GM21723 (cell line): ENCODE results near the gene MICAL2.

Experiments used
- ATAC-seq: cut with Tn5 transposase; IDR thresholded peaks from one replicate; pipeline ENCODE4 v1.9.1; 2021; ENCODE audit warnings: mild to moderate bottlenecking, moderate library complexity; ENCODE audit not compliant: unreplicated experiment

MICAL2 gene

GRCh38 chr11:12239804-12240371, 129.5 kb downstream of the MICAL2 start:
- ATAC-seq, result no peak

- ATAC-seq, result no peak
These were observed 130.3 kb downstream of the MICAL2 start for GRCh38 chr11:12240677-12241076.

- no peak for ATAC-seq
These were observed 131.0 kb downstream of the MICAL2 start for GRCh38 chr11:12241401-12241800.

GRCh38 chr11:12241971-12242672, 131.7 kb downstream of the MICAL2 start:
- no peak for ATAC-seq

- no peak for ATAC-seq
These were observed 132.6 kb downstream of the MICAL2 start for GRCh38 chr11:12242966-12243365.

- no peak for ATAC-seq
These were observed 133.1 kb downstream of the MICAL2 start for GRCh38 chr11:12243486-12243885.

- no peak for ATAC-seq
These were observed 133.6 kb downstream of the MICAL2 start for GRCh38 chr11:12243911-12244550.

GRCh38 chr11:12245091-12245490, 134.7 kb downstream of the MICAL2 start:
- ATAC-seq, result no peak

- ATAC-seq, result no peak
These were observed 135.2 kb downstream of the MICAL2 start for GRCh38 chr11:12245549-12246016.

- ATAC-seq, result no peak
These were observed 135.8 kb downstream of the MICAL2 start for GRCh38 chr11:12246147-12246546.

GRCh38 chr11:12246989-12247388, 136.6 kb downstream of the MICAL2 start:
- no peak for ATAC-seq

GRCh38 chr11:12247543-12248254, 137.3 kb downstream of the MICAL2 start:
- no peak for ATAC-seq

- no peak for ATAC-seq
These were observed 137.9 kb downstream of the MICAL2 start for GRCh38 chr11:12248330-12248729.

- no peak for ATAC-seq
These were observed 139.3 kb downstream of the MICAL2 start for GRCh38 chr11:12249590-12250260.

GRCh38 chr11:12251666-12252560, 141.5 kb downstream of the MICAL2 start:
- ATAC-seq, result no peak

- no peak for ATAC-seq
These were observed 143.5 kb downstream of the MICAL2 start for GRCh38 chr11:12253843-12254281.

GRCh38 chr11:12258451-12258850, 148.1 kb downstream of the MICAL2 start:
- no peak for ATAC-seq

- no peak for ATAC-seq
These were observed 149.6 kb downstream of the MICAL2 start for GRCh38 chr11:12259956-12260355.

- ATAC-seq, result no peak
These were observed 150.5 kb downstream of the MICAL2 start for GRCh38 chr11:12260731-12261521.
